NCI-H128 (cell line): ENCODE data around the gene DNAJC3.
"Not testable (repeated sequence)": the region's sequence is repeated elsewhere in the genome, so short reads cannot be mapped to it uniquely, and the experiment has no call there.

Source experiments
- DNase-seq: peaks from one replicate; lab custom pipeline; 2025; ENCODE audit not compliant: unreplicated experiment; lab: John Stamatoyannopoulos, UW

The DNAJC3 gene

DNA sequence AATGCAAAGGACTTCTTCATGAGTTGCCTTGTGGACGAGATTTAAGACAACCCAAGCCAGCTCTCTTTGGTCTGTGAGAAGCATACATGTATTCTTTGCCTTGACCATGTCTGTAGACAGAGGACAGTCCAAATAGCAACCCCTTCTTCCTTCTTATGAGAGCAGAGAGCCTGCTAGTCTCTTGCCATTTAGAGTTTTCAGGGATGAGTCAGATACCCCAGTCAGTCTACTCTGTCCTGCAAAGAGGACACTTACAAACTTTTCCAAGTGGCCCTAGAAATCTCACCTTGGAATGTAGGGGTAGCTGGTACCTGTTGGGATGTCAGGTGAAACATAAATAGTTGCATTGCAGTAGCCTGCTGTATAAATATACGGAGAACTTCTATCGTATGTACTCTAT, 36.7 kb downstream of the DNAJC3 start:
- no peak for DNase-seq

DNA sequence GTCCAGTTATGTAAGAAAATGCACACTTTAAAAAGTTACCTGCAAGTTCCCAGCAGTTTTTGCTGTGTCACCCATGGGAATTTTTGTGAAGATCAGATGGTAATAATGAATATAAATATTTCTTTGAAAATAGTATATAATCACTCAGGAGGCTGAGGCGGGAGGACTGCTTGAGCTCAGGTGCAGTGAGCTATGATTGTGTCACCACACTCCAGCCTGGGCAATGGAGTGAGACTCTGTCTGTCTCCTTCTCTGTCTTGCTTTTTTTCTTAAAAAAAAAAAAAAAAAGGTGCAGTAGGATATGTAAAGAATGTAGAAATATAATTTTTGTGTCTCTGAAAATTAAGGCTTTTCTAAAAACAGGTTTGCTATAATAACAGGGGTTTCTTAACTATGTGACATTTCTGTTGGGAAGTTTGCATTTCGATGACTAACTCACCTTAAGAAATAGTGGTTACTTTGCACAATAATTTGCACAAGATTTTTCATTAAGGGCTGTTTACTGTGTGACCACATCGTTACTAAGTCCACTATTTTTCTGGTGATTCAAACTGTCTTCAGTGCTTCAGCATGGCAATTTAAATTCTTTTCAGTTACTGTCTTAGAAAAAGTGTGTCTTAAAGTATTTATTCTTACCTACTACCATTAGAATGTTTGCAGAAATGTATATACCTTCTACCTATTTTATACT, 37.3 kb downstream of the DNAJC3 start:
- no peak for DNase-seq

DNA sequence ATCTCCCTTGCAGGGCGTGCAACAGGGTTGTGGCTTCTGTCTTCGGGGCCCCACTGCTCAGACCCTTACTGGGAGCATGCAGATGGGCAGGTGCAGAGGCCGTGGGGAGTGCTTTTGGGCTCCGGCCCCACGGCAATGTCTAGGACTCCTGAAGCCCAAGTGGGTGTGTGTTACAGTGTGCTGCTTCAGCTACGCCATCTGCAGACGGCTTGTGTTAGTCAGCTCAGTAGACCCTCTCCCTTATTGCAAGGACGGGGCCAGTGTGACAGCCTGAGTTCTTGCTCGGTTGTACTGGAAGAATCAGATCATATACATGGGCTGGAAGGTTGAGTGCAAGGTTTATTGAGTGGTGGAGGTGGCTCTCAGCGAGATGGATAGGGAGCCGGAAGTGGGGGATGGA, 39.3 kb downstream of the DNAJC3 start:
- DNase-seq, result no peak

DNA sequence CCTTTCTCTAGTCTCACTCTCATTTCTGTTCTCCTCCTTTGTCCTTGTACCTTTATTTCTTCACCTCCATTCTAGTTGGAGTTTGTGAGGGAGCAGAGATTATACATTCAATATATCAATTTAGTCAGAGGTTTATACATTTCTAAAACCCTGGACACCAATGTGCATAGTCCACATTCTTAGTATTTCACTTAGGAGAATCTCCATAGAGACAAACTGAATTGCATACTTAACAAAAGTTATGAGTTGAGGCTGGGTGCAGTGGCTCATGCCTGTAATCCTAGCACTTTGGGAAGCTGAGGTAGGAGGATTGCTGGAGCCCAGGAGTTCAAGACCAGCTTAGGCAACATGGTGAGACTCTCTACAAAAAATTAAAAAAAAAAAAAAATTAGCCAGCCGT, 45.3 kb downstream of the DNAJC3 start:
- no peak for DNase-seq

DNA sequence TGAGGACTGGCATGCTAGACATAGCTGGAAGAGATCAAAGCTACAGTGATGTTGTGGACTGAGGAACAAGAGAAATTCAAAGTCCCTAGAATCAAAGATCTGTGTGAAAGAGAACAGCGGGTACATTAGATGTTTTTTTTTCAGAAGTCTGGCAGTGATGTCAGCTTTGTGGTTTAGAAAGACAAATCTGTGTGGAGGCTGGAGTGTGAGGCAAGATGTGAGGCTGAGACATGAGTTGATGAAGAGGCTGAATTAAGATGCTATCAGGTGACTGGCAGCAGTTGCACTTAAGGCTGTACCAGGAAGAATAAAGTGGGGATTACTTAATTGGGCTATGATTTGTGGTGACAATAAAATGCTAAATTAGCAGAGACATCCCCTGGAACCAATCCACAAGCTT, 46.5 kb downstream of the DNAJC3 start:
- DNase-seq, result no peak

DNA sequence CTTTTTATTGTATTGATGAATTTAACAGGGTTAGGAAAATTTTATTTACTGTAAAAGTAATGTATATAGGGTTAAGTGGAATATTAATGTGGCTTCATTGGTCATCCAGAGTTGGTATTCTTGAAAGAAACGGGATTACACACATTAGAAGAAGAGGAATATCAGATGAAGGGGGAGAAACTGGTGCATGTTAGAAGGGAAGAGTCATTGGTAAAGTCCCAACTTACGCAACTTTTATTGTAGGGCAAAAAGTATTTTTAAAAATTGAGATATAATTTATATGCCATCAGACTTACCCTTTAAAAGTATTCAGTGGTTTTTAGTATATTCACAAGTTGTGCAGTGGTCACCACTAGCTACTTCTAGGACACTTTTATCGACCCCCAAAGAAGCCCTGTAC, 47.3 kb downstream of the DNAJC3 start:
- DNase-seq, result no peak

DNA sequence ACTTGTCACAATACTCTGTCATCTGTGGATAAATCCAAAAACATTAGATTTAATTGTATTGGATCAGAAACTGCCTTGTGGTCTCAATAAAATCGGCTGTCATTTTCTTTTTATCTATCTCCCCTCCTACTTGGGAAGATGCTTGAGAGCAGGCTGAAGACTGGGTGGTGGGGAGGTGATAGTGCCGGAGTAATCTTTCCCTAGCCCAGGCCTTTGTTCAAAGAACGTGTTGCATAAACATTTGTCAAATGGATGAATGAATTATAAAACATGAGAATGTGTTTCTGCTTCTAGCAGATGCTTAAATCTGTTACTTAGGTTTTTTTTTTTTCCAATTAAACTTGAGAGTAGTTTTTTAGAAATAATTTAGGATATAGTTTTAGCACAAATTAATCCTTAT, 49.9 kb downstream of the DNAJC3 start:
- no peak for DNase-seq

DNA sequence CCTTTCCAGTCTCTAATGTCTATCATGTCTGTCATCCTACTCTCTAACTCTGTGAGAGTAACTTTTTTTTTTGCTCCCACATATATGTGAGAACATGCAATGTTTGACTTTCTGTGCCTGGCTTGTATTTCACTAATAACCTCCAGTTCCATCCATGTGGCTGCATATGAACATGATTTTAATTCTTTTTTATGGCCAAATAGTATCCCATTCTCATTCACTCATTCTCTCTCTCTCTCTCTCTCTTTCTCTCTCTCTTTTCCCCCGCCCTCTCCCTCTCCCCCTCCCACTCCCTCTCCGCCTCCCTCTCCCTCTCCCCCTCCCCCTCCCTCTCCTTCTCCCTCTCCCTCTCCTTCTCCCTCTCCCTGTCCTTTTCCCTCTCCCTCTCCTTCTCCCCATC, 52.0 kb downstream of the DNAJC3 start:
- no peak for DNase-seq

DNA sequence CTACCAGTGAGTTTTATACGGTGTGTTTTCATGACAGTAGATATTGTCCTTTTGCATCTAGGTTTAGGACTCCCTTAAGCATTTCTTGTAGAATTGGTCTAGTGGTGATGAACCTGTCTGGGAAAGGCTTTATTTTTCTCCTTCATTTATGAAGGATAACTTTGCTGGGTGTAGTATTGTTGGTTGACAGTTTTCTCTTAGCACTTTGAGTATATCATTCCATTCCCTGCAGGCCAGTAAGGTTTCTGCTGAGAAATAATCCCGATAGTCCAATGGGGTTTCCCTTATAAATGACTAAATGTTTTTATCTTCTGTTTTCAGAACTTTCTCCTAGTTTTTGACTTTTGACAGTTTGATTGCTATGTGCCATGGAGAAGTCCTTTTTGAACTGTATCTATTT, 57.2 kb downstream of the DNAJC3 start:
- DNase-seq, result no peak

DNA sequence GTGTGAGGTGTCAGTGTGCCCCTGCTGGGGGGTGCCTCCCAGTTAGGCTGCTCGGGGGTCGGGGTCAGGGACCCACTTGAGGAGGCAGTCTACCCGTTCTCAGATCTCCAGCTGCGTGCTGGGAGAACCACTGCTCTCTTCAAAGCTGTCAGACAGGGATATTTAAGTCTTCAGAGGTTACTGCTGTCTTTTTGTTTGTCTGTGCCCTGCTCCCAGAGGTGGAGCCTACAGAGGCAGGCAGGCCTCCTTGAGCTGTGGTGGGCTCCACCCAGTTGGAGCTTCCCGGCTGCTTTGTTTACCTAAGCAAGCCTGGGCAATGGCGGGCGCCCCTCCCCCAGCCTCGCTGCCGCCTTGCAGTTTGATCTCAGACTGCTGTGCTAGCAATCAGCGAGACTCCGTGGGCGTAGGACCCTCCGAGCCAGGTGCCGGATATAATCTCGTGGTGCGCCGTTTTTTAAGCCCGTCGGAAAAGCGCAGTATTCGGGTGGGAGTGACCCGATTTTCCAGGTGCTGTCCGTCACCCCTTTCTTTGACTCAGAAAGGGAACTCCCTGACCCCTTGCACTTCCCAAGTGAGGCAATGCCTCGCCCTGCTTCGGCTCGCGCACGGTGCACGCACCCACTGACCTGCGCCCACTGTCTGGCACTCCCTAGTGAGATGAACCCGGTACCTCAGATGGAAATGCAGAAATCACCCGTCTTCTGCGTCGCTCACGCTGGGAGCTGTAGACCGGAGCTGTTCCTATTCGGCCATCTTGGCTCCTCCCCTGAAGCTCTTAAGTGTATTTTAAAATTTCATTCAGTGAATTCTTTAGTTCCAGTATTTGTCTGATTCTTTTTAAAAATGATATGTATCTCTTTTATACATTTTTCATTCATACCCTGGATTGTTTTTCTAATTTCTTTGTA, 63.4 kb downstream of the DNAJC3 start:
- DNase-seq, result not testable (repeated sequence)

DNA sequence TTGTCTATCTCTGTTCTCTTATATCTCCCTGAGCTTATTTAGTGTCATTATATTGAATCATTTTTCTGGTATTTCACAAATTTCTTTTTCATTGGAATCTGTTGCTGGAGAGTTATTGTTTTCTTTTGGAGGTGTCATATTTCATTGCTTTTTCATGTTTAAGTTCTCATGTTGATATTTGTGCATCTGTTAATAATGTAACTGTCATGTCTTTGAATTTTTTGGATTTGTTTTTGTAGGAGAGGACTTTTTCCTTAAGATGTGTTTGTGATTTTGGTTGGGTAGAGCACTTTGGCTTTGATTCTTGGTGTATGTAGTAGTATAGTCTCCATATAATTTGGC, 64.0 kb downstream of the DNAJC3 start:
- no peak for DNase-seq

DNA sequence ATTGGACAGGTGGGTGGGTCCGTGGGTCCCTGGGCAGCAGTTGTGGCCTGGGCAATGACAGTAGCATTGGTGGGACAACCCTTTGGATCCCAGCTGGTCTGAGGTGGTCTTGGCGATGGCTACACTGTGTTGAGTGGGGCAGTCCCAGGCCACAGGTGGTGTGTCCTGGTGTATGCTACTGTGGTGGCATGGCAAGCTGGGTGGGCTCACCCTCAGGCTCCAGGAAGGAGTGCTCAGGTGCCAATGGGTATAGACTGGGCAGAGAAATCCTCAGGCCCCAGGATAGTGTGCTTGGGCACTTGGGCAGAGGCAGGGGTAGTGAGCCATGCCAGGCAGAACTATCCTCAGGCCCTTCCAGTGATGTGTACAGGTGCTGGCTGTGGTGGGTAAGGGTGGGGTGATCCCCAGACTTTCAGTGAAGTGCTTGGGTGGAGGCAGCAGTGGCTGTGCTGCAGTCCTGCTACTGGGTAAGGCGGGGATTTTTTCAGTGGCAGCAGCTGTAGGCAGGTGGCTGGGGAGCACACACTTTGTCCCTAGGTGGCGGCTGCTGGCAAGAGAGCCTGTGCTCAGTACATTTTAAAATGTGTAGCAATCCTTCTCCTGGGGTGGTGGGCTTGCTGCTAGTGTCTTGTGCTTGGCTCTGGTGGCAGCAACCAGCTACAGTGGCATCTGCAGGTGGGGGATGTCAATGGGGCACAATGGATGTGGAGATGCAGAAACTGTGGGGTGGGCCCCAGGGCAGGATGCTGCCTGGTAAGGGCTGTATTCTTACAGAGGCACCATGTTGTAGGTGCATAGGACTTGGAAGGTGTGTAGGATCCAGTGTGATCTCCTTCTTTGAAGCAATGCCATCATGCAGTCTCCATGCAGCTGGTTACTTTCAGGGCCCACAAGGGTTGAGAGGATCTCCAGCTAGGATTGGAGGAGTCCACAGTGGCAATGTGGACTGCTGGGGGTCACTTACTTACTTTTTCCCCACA, 64.9 kb downstream of the DNAJC3 start:
- no peak for DNase-seq

DNA sequence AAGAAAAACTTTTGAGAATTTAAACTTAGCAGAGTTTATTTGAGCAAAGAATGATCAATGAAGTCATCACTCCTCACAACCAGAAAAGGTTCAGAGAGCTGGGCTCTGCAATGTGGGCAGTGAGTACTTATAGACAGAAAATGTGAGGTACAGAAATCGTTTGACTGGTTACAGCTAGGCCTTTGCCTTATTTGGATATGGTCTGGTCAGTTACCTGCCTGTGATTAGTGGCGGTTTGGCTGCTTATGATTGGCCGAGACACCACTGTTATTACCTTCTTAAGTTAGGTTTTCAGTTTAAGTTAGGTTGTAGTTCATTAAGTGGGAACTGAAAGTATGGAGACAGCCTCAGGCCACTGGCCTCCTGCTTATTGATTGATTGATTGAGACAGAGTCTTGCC, 66.3 kb downstream of the DNAJC3 start:
- no peak for DNase-seq

DNA sequence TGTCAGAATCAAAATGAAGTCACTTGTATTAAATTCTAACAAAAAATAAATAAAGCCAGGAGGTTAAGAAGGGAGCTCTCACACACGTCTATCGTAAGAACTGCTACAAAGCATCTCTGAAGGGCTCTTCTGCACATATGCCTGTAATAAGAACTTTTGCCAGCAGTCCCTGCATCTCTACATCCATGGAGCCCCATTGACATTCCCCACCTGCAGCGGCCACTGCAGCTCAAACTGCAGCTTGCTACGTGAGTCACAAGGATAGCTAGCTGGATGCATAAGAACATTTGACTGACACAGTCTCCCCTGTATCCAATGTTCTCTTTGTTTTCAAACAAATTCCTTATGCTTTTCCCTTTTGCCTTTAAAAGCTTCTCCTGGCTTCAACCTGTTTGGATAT, 68.3 kb downstream of the DNAJC3 start:
- no peak for DNase-seq

DNA sequence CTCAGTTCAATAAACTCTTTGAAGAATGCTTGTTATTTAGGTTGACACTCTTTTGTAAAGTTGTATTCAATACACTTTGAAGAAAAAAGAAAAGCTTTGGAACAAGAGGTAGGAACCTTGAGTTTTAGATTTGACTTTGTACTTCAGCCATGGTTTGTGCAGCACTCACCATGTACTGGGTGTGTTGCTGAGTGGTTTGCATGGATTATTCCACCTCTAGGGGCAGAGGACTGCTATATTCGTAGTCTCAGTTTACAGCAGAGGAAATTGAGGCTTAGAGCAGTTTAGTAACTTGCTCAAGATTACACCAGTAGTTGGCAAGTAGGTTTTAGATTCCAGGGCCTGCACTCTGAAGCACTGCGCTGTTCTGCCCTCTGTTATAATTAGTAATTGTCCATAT, 68.8 kb downstream of the DNAJC3 start:
- no peak for DNase-seq

DNA sequence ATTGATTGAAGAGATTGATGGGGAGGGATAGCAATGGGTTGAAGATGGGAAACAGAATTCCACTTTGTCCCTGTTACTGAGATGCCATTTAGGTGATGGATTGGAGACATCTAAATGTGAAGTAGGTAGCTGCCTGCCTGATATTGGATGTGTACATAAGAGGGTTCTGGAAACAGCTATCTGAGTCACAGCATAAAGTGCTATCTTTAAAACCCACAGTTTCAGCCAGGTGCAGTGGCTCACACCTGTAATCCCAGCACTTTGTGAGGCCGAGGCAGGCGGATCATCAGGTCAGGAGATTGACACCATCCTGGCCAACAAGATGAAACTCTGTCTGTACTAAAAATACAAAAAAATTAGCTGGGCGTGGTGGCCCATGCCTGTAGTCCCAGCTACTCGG, 72.6 kb downstream of the DNAJC3 start:
- no peak for DNase-seq

DNA sequence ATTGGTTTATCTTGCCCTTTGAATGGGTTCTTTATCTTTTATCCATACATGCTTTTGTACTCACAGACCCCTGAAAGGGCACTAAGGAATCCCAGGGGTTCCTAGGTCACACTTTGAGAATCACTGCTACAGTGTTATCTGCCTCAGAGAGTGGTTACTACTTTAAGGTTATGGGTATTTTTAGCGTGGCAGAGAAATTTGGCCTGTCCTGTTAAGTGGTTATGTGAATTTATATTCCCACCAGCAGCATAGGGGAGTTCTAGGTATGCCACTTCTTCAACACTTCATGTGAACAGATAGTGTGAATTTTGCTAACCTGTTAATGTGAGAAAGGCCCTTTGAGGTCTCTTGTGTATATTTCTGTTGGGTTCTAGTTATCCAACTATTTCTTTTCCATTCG, 75.7 kb downstream of the DNAJC3 start:
- DNase-seq, result no peak

DNA sequence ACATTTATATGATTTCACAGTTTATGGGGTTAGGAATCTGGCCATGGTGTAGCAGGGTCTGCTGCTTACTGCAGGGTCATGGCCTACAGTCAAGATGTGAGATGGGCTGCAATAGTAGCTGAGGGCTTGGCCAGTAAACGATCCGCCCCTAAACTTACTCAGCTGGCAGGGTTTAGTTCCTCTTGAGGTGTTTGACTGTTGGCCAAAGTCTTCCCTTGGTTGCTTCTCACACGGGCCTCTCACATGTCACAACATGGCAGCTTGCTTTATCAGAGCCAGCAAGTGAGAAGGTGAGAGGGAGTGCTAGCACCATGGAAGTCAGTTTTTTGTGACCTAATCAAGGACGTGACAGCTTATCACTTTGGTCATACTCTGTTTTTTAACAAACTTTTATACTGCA, 77.1 kb downstream of the DNAJC3 start:
- DNase-seq, result no peak

DNA sequence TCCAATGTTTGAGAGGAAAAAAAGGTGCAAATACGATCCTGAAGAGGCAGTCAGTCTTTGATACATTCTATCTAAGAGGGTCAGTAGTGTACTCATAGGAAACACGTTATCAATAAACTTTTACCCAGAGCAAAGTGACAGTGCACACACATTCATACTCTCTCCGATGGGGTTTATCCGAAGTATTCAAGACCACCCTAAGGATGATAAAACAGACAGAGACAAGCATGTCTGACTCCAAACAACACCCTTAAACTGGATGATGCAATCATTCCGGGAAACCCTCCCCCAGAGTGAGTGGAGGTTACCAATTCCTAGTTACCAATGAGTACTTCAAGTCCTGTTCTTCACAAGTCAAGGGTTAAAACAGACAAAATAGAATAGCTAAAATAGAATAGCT, 79.1 kb downstream of the DNAJC3 start:
- no peak for DNase-seq

DNA sequence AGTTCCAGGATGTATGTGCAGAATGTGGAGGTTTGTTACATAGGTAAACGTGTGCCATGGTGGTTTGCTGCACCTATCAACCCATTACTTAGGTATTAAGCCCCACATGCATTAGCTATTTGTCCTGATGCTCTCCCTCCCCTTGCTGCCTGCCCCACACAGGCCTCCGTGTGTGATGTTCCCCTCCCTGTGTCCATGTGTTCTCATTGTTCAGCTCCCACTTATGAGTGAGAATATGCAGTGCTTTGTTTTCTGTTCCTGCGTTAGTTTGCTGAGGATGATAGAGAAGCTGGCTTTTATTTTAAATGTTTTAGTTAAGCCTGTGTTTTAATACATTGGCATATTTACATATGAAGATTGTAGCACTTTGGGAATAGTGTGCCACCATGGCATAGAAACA, 85.7 kb downstream of the DNAJC3 start:
- DNase-seq, result not testable (repeated sequence)

DNA sequence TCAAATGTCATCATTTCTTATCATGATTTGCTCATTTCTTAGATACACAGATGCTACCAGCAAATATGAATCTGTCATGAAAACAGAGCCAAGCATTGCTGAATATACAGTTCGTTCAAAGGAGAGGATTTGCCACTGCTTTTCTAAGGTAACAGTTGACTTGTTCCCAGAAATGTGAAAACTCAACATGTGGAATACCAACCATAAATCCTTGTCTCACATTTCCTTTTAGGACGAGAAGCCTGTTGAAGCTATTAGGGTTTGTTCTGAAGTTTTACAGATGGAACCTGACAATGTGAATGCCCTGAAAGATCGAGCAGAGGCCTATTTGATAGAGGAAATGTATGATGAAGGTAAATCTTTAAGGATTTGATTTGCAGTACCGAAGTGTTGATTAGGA, 86.7 kb downstream of the DNAJC3 start:
- DNase-seq, result no peak

DNA sequence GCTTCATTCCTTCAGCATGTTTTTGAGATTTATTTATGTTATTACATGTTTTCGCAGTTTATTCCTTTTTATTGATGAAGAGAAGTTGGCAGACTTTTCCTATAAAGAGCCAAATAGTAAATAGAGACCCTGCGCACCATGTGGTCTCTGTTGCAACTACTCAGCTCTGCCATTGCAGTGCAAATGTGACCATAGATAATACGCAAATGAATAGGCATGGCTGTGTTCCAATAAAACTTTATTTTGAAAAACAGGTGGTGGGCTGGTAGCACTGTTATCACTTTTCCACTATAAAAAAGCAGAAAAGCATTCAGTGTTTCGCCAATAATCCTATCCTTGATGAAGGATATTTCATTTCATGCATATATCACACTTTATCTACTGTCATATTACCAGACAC, 95.0 kb downstream of the DNAJC3 start:
- no peak for DNase-seq
